HG03280 (cell line): ENCODE data around the gene ANO1.
"Not testable (repeated sequence)": the region's sequence is repeated elsewhere in the genome, so short reads cannot be mapped to it uniquely, and the experiment has no call there.

Experiments
- ATAC-seq: cut with Tn5 transposase; IDR thresholded peaks from one replicate; pipeline ENCODE4 v1.9.1; 2021; ENCODE audit warnings: mild to moderate bottlenecking, moderate library complexity; ENCODE audit not compliant: unreplicated experiment

The ANO1 gene

GRCh38 chr11:70078095-70078780 lies at the start of gene ANO1:
Gene ANO1, plus strand, starts transcription at chr11:70078317. Its CDS starts 290 bp downstream, at chr11:70078607.
- ATAC-seq, result no peak

GRCh38 chr11:70029115-70029860 lies 48.8 kb upstream of the ANO1 start:
- ATAC-seq, result no peak

- ATAC-seq, result no peak
Observed at GRCh38 chr11:70029861-70030380, 48.2 kb upstream of the ANO1 start.

GRCh38 chr11:70030412-70030811 lies 47.7 kb upstream of the ANO1 start:
- ATAC-seq, result no peak

- ATAC-seq, result no peak
Observed at GRCh38 chr11:70031631-70032469, 46.3 kb upstream of the ANO1 start.

GRCh38 chr11:70032470-70032795 lies 45.7 kb upstream of the ANO1 start:
- no peak for ATAC-seq

GRCh38 chr11:70032943-70033710 lies 45.0 kb upstream of the ANO1 start:
- ATAC-seq, result no peak

- no peak for ATAC-seq
Observed at GRCh38 chr11:70033711-70034070, 44.4 kb upstream of the ANO1 start.

GRCh38 chr11:70034740-70035365 lies 43.3 kb upstream of the ANO1 start:
- no peak for ATAC-seq

- ATAC-seq, result not testable (repeated sequence)
Observed at GRCh38 chr11:70035665-70036064, 42.5 kb upstream of the ANO1 start.

GRCh38 chr11:70036971-70037882 lies 40.9 kb upstream of the ANO1 start:
- no peak for ATAC-seq

- no peak for ATAC-seq
Observed at GRCh38 chr11:70038034-70038834, 39.9 kb upstream of the ANO1 start.

- no peak for ATAC-seq
Observed at GRCh38 chr11:70040452-70040851, 37.7 kb upstream of the ANO1 start.

GRCh38 chr11:70040869-70041501 lies 37.1 kb upstream of the ANO1 start:
- no peak for ATAC-seq

GRCh38 chr11:70043482-70043881 lies 34.6 kb upstream of the ANO1 start:
- no peak for ATAC-seq

- ATAC-seq, result no peak
Observed at GRCh38 chr11:70046089-70046488, 32.0 kb upstream of the ANO1 start.

- no peak for ATAC-seq
Observed at GRCh38 chr11:70048279-70049024, 29.7 kb upstream of the ANO1 start.
